ENCODE results near the gene SPEG.

The SPEG gene

GRCh38 chr2:219423652-219424377, 10.8 kb upstream of the SPEG start:
- no peak for DNase-seq (ENCODE audit: low read depth in 2 of 2)

DNA sequence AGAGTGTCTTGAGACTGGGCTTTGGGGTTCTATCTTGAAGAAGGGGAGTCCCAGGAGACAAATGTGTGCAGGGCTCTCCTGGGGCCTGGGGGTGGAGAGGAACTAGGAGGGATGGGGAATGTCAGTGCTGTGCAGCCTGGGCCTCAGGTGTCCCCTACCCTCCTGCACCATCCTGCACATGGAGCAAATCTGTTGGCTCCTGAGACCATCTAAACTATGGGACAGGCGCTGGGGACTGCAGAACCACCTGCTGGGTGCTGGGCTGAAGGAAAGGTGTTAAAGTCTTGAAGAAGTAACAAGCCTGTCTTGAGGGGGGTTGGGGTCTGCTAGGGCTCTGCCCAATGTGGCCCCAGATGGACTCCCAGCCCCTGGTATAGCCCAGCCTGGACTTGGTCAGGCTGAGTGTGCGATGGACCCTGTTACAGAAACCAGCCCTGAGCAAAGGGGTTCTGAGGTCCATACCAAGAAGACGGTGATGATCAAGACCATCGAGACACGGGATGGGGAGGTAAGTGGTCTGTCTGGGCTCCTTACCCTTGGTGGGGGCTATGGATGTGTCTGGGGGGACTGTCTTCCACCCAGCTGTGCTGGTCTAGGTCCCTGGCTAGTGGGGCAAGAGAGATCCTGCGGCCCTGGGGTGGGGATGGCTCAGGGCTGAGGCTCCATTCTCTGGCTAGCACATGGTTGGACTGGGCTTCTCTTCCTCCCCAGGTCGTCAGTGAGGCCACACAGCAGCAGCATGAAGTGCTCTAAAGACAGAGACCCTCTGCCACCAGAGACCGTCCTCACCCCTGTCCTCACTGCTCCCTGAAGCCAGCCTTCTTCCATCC, 9.2 kb upstream of the SPEG start:
- no peak for DNase-seq (ENCODE audit: low read depth in 2 of 2)

- no peak for DNase-seq (ENCODE audit: low read depth in 2 of 2)
Observed at GRCh38 chr2:219426068-219426443, 8.6 kb upstream of the SPEG start.

DNA sequence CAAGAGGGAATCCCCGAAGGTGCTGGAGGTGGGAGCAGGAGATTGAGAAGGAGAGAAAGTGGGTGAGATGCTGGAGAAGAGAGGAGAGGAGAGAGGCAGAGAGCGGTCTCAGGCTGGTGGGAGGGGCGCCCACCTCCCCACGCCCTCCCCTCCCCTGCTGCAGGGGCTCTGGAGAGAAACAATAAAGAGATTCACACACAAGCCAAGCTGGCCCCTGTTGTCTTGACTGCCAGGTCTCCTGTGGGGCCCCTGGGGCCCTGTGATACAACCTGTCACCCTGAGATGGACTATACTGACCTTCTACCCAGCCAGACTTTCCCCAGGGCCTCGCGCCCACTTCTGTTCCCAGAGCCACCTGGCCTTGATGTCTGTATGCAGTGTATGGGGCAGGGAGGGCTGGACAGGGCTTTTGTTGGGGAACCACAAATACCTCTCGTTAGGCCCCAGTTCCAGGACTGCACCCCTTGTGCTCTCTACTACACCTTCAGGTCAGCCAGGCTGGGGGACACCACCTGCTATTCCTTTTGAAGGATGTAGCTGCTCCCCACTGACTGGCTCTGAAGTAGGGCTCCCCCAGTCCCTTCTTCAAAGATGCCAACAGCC, 8.0 kb upstream of the SPEG start:
- DNase-seq (ENCODE audit: low read depth in 2 of 2), result no peak

DNA sequence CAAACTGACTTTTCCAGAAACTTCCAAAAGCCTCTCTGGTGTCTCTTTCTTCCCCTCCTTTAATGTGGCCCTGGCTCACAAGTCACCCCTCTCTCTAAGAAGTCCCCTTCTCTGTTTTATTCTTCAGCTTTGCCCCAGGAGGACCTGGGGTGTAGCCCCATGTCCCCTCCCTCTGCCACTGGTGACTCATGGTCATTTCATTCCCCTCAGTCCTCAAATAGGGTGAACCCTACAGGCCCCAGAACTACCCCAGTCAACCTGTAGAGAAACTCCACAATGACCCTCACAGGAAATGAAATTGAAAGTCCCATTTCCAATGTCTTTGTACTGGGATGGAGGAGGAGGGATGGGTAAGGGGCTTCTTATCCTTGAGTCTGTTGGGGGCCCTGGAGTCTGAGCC, 6.2 kb upstream of the SPEG start:
- DNase-seq (ENCODE audit: low read depth in 2 of 2), result no peak

DNA sequence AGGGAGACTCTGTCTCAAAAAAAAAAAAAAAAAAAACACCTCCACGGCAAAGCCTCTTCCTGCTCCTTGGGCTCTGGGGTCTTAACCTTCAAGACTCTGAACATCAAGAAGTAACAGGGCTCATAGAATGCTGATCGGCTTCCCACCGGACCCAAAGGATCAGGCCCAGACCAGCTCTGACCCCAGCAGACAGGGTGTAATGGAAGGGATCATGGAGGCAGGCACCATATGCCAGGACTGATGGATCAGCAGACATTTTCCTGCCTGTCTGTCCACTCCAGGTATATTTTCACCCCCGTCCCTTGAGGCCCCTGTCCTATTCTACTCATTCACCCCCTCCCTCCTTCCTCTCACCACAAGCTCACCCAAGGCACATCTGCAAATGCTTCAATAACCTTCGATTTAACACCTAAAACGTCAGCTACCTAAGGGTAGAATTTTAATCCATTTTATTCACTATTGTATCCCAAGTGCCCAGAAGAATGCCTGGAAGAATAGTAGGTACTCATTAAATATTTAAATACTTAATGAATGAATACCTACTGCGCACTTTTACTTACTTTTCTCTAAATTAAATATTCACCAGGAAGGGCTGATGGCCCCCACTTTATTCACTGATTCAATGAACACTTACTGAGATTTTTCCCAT, 4.6 kb upstream of the SPEG start:
- no peak for DNase-seq (ENCODE audit: low read depth in 2 of 2)

DNA sequence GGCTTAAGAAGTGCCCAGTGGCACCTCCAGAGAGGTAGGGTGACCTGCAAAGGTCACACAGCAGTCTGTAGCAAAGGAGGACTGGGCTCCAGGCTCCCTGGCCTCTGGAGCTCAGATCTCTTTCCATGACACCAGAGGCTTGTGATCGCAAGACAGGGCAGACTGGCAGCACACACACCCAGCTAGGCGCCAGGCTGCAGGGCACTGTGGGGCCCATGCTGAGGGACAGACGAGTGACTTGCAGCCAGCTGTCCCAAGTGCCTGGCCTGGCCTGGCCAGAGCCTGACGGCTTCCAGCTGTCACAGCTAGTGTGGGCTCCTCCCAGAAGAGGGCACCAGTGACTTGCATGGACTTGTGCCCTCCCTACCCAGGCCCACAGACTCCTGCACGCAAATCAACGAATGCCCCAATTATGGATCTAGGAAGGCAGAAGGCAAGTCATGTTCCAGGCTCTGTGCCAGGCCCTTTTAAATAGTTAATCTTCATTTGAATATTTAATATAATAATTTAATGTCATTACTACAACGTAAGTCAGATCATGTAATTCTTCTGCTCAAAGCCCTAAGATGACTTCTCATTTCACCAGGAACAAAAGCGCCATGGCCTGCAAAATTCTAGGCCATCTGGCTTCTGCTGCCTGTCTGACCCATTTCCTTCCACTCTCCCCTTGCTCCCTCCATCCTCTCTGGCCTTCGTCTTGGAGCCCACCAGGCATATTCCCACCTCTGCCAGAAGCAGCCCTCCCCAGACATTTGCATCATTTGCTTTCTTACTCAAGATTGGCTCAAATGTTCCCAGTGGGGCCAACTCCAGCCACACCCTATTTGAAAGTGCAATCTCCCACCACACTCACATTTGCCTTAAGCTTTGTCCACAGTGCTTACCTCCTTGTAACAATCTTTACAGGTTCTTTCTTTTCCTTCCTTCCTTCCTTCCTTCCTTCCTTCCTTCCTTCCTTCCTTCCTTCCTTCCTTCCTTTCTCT, 3.7 kb upstream of the SPEG start:
- DNase-seq (ENCODE audit: low read depth in 2 of 2), result no peak

DNA sequence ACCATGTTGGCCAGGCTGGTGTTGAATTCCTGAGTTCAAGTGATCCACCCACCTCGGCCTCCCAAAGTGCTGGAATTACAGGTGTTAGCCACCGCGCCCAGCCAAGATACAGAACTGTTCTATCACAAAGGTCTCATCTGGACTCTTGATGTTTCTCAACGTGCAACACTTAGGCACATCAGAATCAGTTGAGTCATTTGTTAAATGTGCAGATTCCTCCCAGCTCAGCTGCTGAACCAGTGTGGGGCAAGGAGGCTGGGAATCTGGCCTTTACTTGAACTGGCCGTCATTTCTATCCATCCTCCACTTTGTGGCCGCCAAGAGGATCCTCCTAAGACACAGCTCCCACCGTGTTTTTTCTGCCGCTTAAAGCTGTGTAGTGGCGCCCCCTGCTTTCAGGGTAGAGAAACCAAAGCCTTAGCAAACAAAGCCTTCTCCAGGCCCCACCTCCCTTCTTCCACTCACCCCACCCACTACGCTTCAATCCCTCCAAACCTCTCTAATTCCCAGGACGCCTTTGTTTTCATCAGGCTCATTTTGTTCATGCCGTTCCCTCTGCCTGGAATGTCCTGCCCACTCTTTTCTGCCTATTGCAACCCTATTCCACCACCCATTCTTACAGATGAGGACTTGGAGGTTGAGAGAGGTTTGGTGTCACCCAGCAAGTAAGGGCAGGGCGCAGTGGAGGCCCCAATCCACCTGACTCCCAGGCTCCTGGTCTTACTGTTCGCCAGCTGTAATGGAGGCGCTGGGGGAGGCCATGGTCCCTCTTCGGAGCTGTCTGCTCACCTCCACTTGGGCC, 776 bp upstream of the SPEG start:
- DNase-seq (ENCODE audit: low read depth in 2 of 2), result peak; percentile 32 to 41

GRCh38 chr2:219434468-219434717, 250 bp upstream of the SPEG start:
- no peak for DNase-seq (ENCODE audit: low read depth in 2 of 2)

- no peak for DNase-seq (ENCODE audit: low read depth in 2 of 2)
Observed at GRCh38 chr2:219435701-219436100, 1.1 kb downstream of the SPEG start.

- DNase-seq (ENCODE audit: low read depth in 2 of 2), result no peak
Observed at GRCh38 chr2:219436491-219436890, 1.8 kb downstream of the SPEG start.

GRCh38 chr2:219437141-219437540, 2.5 kb downstream of the SPEG start:
- no peak for DNase-seq (ENCODE audit: low read depth in 2 of 2)

DNA sequence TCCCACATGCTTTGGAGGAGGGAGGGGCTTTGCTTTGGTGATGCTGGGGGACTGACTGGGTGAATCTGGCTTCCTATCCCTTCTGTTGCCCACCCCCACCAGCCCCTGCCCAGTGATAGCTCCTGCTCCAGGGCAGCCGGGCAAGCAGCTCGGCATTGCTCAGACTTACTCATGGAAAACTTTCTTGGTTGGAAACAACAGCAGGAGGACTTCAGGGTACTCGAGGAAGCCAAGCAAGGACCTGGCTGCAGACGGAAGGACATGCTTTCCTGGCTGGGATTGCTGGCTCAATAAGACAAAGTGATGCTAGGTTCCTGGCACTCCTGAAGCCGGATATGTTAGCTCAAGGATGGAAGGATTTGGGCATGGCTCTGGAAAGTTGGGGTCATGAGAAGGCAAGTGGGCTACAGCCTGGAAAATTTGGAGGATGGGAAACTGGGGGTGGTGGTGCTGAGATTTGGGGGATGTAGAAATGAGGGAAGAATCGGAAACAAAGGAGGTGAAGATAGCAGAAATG, 3.1 kb downstream of the SPEG start:
- no peak for DNase-seq (ENCODE audit: low read depth in 2 of 2)

- no peak for DNase-seq (ENCODE audit: low read depth in 2 of 2)
Observed at GRCh38 chr2:219438453-219438852, 3.8 kb downstream of the SPEG start.

DNA sequence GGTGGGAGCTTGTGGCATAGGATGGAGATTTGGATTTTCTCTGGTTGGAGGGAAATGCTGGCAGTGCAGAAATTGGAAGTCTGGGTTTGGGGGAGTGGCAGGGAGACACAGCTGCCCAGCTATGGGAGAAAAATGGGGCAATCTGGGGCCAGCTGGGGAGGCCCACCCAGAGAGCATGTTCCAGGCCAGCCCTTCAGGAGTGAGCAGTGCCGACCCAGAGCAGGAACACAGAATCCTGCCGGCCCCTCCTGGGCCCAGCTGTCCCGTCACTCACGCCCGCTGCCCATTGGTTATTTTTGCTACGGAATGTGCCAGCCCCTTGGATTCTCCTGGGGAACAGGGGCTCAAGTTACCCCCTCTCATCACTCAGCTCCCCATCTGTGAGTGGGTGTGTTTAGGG, 4.9 kb downstream of the SPEG start:
- DNase-seq (ENCODE audit: low read depth in 2 of 2), result no peak

DNA sequence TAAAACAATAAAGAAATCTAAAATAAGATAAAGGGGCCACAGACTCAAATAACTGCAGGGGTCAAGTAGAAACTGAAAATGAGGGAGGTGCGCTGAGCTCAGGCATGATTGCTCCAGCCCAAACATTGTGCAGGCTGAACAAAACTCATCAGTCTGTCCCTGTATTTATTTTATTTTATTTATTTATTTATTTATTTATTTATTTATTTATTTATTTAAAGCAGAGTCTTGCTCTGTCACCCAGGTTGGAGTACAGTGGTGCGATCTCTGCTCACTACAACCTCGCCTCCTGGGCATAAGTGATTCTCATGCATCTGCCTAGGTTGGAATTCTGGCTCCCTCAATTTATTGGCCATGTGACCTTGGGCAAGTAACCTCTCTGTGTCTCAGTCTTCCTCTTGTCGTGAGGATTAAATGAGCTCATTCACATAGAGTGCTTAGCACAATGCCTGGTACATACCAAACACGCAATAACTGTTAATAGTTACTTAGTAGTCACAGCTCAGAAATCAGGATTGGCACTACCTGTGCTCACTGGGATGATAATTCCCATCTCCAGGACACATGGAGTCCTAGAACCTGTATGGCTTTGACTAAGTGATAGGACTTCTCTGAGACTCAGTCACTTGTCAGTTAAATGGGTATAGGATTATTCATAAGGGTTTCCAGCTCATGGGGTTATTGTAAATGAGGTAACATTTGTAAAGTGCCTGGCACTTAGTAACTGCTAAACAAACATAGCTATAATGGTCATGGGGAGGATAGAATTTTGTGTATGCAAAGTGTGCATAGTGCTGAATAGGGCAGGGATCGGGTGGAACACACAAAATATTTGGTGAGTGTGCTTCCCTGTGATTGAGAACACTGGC, 6.0 kb downstream of the SPEG start:
- DNase-seq (ENCODE audit: low read depth in 2 of 2), result no peak

- DNase-seq (ENCODE audit: low read depth in 2 of 2), result peak in 1 of 2 donors; percentile 21
Observed at GRCh38 chr2:219441451-219442255, 7.0 kb downstream of the SPEG start.

GRCh38 chr2:219442256-219443015, 7.8 kb downstream of the SPEG start:
- DNase-seq (ENCODE audit: low read depth in 2 of 2), result no peak

All from stimulated activated CD4-positive, alpha-beta T cell treated with anti-CD3 and anti-CD28 coated beads, Interleukin-4, amount 100 ng/mL, for 48 hours (primary cell).